Measurements from ENCODE around the gene MYO18A. TPM values are rescaled to one million over a fixed set of nuclear protein-coding genes. Genes with fewer than 3 reads are reported as not detected.

The MYO18A gene
- total and polyA plus RNA-seq, 2 of the 4 experiments (the other 2 are of a cell fraction) = 22.4 to 39.1 TPM

GRCh38 chr17:29093090-29093871 lies 86.9 kb downstream of the MYO18A start:
- H2AK5ac ChIP-seq (ENCODE audit: low read depth, low read length) = no peak overlapping the region
- no peak overlapping the region for H4K8ac ChIP-seq (ENCODE audit: low read depth in 2 of 2, low read length in 2 of 2)
- H3K9me1 ChIP-seq (ENCODE audit: insufficient read depth, low read length) = no peaks in the 10 kb centered on the region
- no peak overlapping the region for H2AFZ ChIP-seq (replicated peaks; ENCODE audit: low read length, poor library complexity)
- POLR2A ChIA-PET (ENCODE audit: unreplicated experiment) = no interaction called here
- no peaks in the 10 kb centered on the region for H3K79me1 ChIP-seq (ENCODE audit: low read depth in 1 of 2, low read length in 2 of 2)
- H3K4me2 ChIP-seq (ENCODE audit: low read depth, low read length) = no peak overlapping the region
- H3K36me3 ChIP-seq (ENCODE audit: control insufficient read depth, insufficient read depth, low read length) = peaks cover 83% of the 10 kb centered on the region
- no peak overlapping the region for H3K23ac ChIP-seq (ENCODE audit: low read depth, low read length)
- H2BK120ac ChIP-seq (ENCODE audit: low read depth, low read length) = no peak overlapping the region
- H2AK9ac ChIP-seq (replicated peaks; ENCODE audit: low read depth, low read length, poor library complexity) = no peak overlapping the region
- no peaks in the 10 kb centered on the region for H3K27me3 ChIP-seq (ENCODE audit: control insufficient read depth, insufficient read depth, low read length)
- H4K5ac ChIP-seq (ENCODE audit: low read depth, low read length) = no peak overlapping the region
- CTCF ChIA-PET = no interaction called here
- H2BK5ac ChIP-seq (ENCODE audit: low read depth, low read length, poor library complexity, severe bottlenecking) = no peak overlapping the region
- BruUV-seq (replicated peaks) = no TSS peak
- no peak overlapping the region for H2BK20ac ChIP-seq (ENCODE audit: low read depth, low read length)
- H3K56ac ChIP-seq (ENCODE audit: extremely low read depth, insufficient read depth, low read length) = no peak overlapping the region
- H3K18ac ChIP-seq (ENCODE audit: low read depth, low read length) = no peak overlapping the region
- DNase-seq (no peak), ATAC-seq (ENCODE audit: low read depth) (no peak)
- no peaks in the 10 kb centered on the region for H3K9me3 ChIP-seq (ENCODE audit: control insufficient read depth, insufficient read depth, low read length)
- no peaks in the 10 kb centered on the region for H3K4me1 ChIP-seq (ENCODE audit: control insufficient read depth, insufficient read depth, low read length)
- in situ Hi-C loops (cut with MboI; ENCODE audit: low sequenced_read_pairs) (no loop called here), intact Hi-C loops (cut with micrococcal nuclease) (no loop called here), dilution Hi-C loops (cut with HindIII; ENCODE audit: low sequenced_read_pairs, unreplicated experiment) (no loop called here)
- 100% methylated on average over 4 of the region's 20 CpGs; no CpG with 5 or more reads in 1 of the 2 experiments for WGBS, 2 experiments (ENCODE audit: extremely low coverage in 2 of 2, insufficient read length in 1 of 2)
- H2BK15ac ChIP-seq (ENCODE audit: low read depth, low read length) = no peak overlapping the region
- no peak overlapping the region for H3K4ac ChIP-seq (ENCODE audit: low read depth, low read length)
- no peak overlapping the region for H3K4me3 ChIP-seq (ENCODE audit: insufficient read depth, low read depth, low read length)
- H4K91ac ChIP-seq (ENCODE audit: insufficient read depth, low read depth, low read length) = no peak overlapping the region
- H3K9ac ChIP-seq (ENCODE audit: low read depth, low read length) = no peak overlapping the region
- H3K27ac ChIP-seq (ENCODE audit: insufficient read depth, low read length) = no peak overlapping the region
- TF ChIP-seq MAFK (IDR thresholded peaks at IDR 0.05; ENCODE audit: low read depth, low read length) = no peak
- no peak for TF ChIP-seq CEBPB (IDR thresholded peaks at IDR 0.05; ENCODE audit: low read depth, low read length)
- TF ChIP-seq POLR2A (IDR thresholded peaks at IDR 0.05; ENCODE audit: low read depth, low read length) = no peak
- TF ChIP-seq FOS (IDR thresholded peaks at IDR 0.05; ENCODE audit: low read depth, low read length) = no peak
- TF ChIP-seq ELK1 (IDR thresholded peaks at IDR 0.05; ENCODE audit: borderline replicate concordance, low read depth, low read length) = no peak
- TF ChIP-seq MXI1 (IDR thresholded peaks at IDR 0.05; ENCODE audit: borderline replicate concordance, low read depth, low read length) = no peak
- TF ChIP-seq USF2 (IDR thresholded peaks at IDR 0.05; ENCODE audit: low read depth, low read length) = no peak
- no peak for TF ChIP-seq RCOR1 (IDR thresholded peaks at IDR 0.05; ENCODE audit: insufficient replicate concordance, low read length)
- no peak for TF ChIP-seq RFX5 (IDR thresholded peaks at IDR 0.05; ENCODE audit: low read depth, low read length)
- TF ChIP-seq RAD21 (IDR thresholded peaks at IDR 0.05; ENCODE audit: low read length) = no peak
- TF ChIP-seq BHLHE40 (IDR thresholded peaks at IDR 0.05; ENCODE audit: low read depth, low read length) = no peak
- no peak for TF ChIP-seq NFE2L2 (IDR thresholded peaks at IDR 0.05; ENCODE audit: low read depth, low read length)
- TF ChIP-seq MAZ (IDR thresholded peaks at IDR 0.05; ENCODE audit: borderline replicate concordance, low read depth, low read length) = no peak
- TF ChIP-seq SMC3 (IDR thresholded peaks at IDR 0.05; ENCODE audit: low read depth, low read length) = no peak
- no peak for TF ChIP-seq CTCF (conservative IDR thresholded peaks at IDR 0.05; ENCODE audit: low read depth, low read length)
- TF ChIP-seq CHD1 (IDR thresholded peaks at IDR 0.05; ENCODE audit: low read depth, low read length) = no peak
- H4K20me1 ChIP-seq (ENCODE audit: insufficient read depth, low read length) = no peaks in the 10 kb centered on the region; the same call in 1 of the 2 replicates
- H3K14ac ChIP-seq (replicated peaks; ENCODE audit: low read depth, low read length) = no peak overlapping the region

Measured in IMR-90 (cell line).